GM23338 (cell line): Measurements from ENCODE around the gene RNASE7. TPM values are rescaled to one million over a fixed set of nuclear protein-coding genes. Genes with fewer than 3 reads are reported as not detected.
A peak's percentile ranks its signal among the peaks of the same experiment; 100 is the strongest.

Experiments
- ATAC-seq: fragments of 200-7000 bp; cut with Tn5 transposase; 3 replicates; pipeline ENCODE4 v1.9.1; 2020
- DNase-seq: peaks from one replicate; pipeline ENCODE4 v3.0.0-alpha.2; 2015; ENCODE audit warnings: low spot score
- H2AFZ ChIP-seq: fragments of 200-600 bp; sonication (generic); 2 replicates; pipeline ENCODE4 v1.8.0; 2016; ENCODE audit warnings: antibody characterized with exemption, mild to moderate bottlenecking, moderate library complexity
- H3F3A ChIP-seq: fragments of 200-600 bp; sonication (generic); replicated peaks from 2 replicates; pipeline ENCODE4 v1.8.0; 2017; ENCODE audit warnings: antibody characterized with exemption, mixed run types, low read depth
- H3K27ac ChIP-seq: fragments of 200-600 bp; sonication (generic); 2 replicates; pipeline ENCODE4 v1.6.1; 2016; ENCODE audit warnings: low read depth
- H3K27me3 ChIP-seq: fragments of 200-600 bp; sonication (generic); 2 replicates; pipeline ENCODE4 v1.8.0; 2016; ENCODE audit warnings: mild to moderate bottlenecking, mixed run types, moderate library complexity; ENCODE audit not compliant: insufficient read depth
- H3K36me3 ChIP-seq: fragments of 200-600 bp; sonication (generic); 2 replicates; pipeline ENCODE4 v1.8.0; 2016; ENCODE audit warnings: mild to moderate bottlenecking; ENCODE audit not compliant: insufficient read depth
- H3K4me1 ChIP-seq: fragments of 200-600 bp; sonication (generic); 2 replicates; pipeline ENCODE4 v1.8.0; 2016; ENCODE audit warnings: mild to moderate bottlenecking, moderate library complexity; ENCODE audit not compliant: insufficient read depth
- H3K4me2 ChIP-seq: fragments of 200-600 bp; sonication (generic); 2 replicates; pipeline ENCODE4 v1.7.1; 2017; ENCODE audit warnings: mixed run types
- H3K4me3 ChIP-seq: fragments of 200-600 bp; sonication (generic); 2 replicates; pipeline ENCODE4 v1.6.1; 2016; ENCODE audit warnings: mixed run types
- H3K79me2 ChIP-seq: fragments of 200-600 bp; sonication (generic); replicated peaks from 2 replicates; pipeline ENCODE4 v1.8.0; 2017; ENCODE audit warnings: mild to moderate bottlenecking; ENCODE audit not compliant: insufficient read depth
- H3K9me2 ChIP-seq: fragments of 200-600 bp; sonication (generic); 2 replicates; pipeline ENCODE4 v1.8.0; 2017; ENCODE audit not compliant: insufficient read depth
- H4K20me1 ChIP-seq: fragments of 200-600 bp; sonication (generic); replicated peaks from 2 replicates; pipeline ENCODE4 v1.8.0; 2017; ENCODE audit warnings: mild to moderate bottlenecking; ENCODE audit not compliant: insufficient read depth
- H3K27ac Mint-ChIP-seq: 2 replicates; pipeline ENCODE4 v1.8.0; 2020; ENCODE audit warnings: inconsistent platforms, mild to moderate bottlenecking, moderate library complexity, mixed read lengths
- H3K27me3 Mint-ChIP-seq: 3 replicates; pipeline ENCODE4 v1.8.0; 2022; ENCODE audit warnings: low read depth, mild to moderate bottlenecking, moderate library complexity, mixed read lengths, inconsistent platforms; ENCODE audit not compliant: insufficient read depth, poor library complexity
- H3K36me3 Mint-ChIP-seq: 3 replicates; pipeline ENCODE4 v1.8.0; 2021; ENCODE audit warnings: low read depth, mild to moderate bottlenecking, inconsistent platforms, moderate library complexity, mixed read lengths
- H3K4me1 Mint-ChIP-seq: 3 replicates; pipeline ENCODE4 v1.8.0; 2020; ENCODE audit warnings: mild to moderate bottlenecking, inconsistent platforms, mixed read lengths
- H3K4me3 Mint-ChIP-seq: 3 replicates; pipeline ENCODE4 v1.8.0; 2021; ENCODE audit warnings: moderate library complexity, mild to moderate bottlenecking, inconsistent platforms, mixed read lengths
- H3K9me3 Mint-ChIP-seq: 3 replicates; pipeline ENCODE4 v1.8.0; 2020; ENCODE audit warnings: moderate library complexity, mild to moderate bottlenecking, inconsistent platforms, mixed read lengths
- CREB1 ChIP-seq: fragments of 250-450 bp; sonication (Bioruptor Pico); IDR thresholded peaks from 2 replicates; pipeline ENCODE4 v1.5.0; 2020; ENCODE audit warnings: low read depth, mild to moderate bottlenecking, moderate library complexity
- NANOG ChIP-seq: IDR thresholded peaks from 2 replicates; pipeline ENCODE4 v1.6.1; 2016; ENCODE audit warnings: antibody characterized with exemption, borderline replicate concordance
- POLR2AphosphoS5 ChIP-seq: IDR thresholded peaks from 2 replicates; pipeline ENCODE4 v1.6.1; 2016; ENCODE audit warnings: antibody characterized with exemption, low read depth
- ZNF114 ChIP-seq: fragments of 250-450 bp; sonication (Bioruptor Pico); IDR thresholded peaks from 2 replicates; pipeline ENCODE4 v1.5.0; 2020; ENCODE audit warnings: mild to moderate bottlenecking, moderate library complexity
- polyA plus RNA-seq: library from polyadenylated mRNA; unstranded; fragments of >200 nt; fragmentation: Nextera tagmentation; extraction: Ambion mirVana; gene quantifications from 2 replicates; pipeline ENCODE4 v1.2.1, GENCODE V29; 2016
- total RNA-seq: library from RNA; depleted of rRNA; stranded (reverse); fragments of >200 nt; shearing (Covaris generic); gene quantifications from 2 replicates; pipeline ENCODE4 v1.2.3, GENCODE V29; 2014
- TF ChIP-seq, protein P1 (sequence below): fragments of 250-450 bp; sonication (Bioruptor Pico); IDR thresholded peaks from 2 replicates; pipeline ENCODE4 v1.5.0; 2020; ENCODE audit warnings: mild to moderate bottlenecking, moderate library complexity
- TF ChIP-seq, protein P2 (sequence below): IDR thresholded peaks from 2 replicates; pipeline ENCODE4 v1.6.1; 2016; ENCODE audit warnings: antibody characterized with exemption

RNASE7 gene
- total and polyA plus RNA-seq, 2 experiments from 2014 or later, result not detected

DNA sequence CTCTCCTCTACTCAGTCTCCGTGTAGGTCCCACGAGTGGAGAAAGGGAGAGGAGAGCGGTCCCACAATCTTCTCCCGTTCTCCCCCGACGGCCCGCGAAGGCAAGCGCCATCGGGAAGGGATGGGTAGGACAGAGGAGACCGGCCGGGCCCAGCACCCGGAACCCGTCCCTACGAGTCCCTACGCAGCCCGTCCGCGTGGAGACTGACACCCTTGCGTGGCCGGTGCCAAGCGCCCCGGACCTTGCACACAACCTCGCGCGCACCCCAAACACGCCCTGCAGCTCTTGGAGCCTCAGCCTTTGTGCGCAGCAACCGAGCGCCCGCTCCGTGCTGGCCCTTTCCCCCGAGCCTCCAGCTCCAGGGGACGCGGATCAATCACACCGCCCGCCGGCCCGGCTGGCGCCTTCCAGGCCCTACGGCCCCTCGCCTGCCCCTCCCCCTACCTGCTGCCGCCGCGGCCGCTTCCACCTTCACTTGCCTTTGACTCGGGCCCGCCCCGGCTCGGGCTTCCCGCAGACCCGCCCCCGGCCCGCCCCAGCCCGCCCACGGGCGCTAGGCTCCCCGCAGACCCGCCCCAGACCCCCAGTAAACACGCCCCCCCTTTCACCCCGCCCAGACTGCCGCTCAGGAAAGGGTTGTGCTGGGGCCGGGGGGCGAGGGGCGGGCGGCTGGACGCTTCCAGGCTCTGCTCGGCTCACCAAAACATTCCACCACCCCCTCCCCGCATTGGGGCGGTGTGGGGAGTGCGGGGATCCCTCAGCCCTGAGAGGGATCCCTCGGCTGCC is 17.4 kb upstream of the RNASE7 start, which contains the start of gene NDRG2:
TSS of gene NDRG2 (minus strand) at position 477 of the 786 bp plus-strand sequence. CDS start 1,746 bp downstream, outside the sequence.
- TF ChIP-seq POLR2AphosphoS5 (peak; percentile 45), NANOG (no peak)
- peaks cover 7% of the 10 kb centered on the region; the same call in 1 of the 2 replicates for H3F3A ChIP-seq
- H3K27ac ChIP-seq, result peak within 1 kb of the TSS; percentile 94
- H3K4me2 ChIP-seq, result peak within 1 kb of the TSS; percentile 97
- DNase-seq, result peak; percentile 95
- Mint-ChIP-seq H3K27me3 (peaks cover 31% of the 10 kb centered on the region), H3K27ac (peak within 1 kb of the TSS; percentile 91), H3K9me3 (no peaks in the 10 kb centered on the region; the same call in 2 of the 3 replicates), H3K4me1 (peaks cover 39% of the 10 kb centered on the region), H3K36me3 (peaks cover 16% of the 10 kb centered on the region), H3K4me3 (peak within 1 kb of the TSS; percentile 91)
- ATAC-seq, result peak; percentile 79
- no peaks in the 10 kb centered on the region; the same call in 1 of the 2 replicates for H3K79me2 ChIP-seq
- H3K27me3 ChIP-seq, result peaks cover 30% of the 10 kb centered on the region
- H4K20me1 ChIP-seq, result no peaks in the 10 kb centered on the region
- no peaks in the 10 kb centered on the region for H3K9me2 ChIP-seq
- peaks cover 31% of the 10 kb centered on the region for H3K4me1 ChIP-seq
- peak within 1 kb of the TSS; percentile 70 for H3K4me3 ChIP-seq
- peak within 1 kb of the TSS; percentile 95; the same call in 1 of the 2 replicates for H2AFZ ChIP-seq
- H3K36me3 ChIP-seq, result no peaks in the 10 kb centered on the region

DNA sequence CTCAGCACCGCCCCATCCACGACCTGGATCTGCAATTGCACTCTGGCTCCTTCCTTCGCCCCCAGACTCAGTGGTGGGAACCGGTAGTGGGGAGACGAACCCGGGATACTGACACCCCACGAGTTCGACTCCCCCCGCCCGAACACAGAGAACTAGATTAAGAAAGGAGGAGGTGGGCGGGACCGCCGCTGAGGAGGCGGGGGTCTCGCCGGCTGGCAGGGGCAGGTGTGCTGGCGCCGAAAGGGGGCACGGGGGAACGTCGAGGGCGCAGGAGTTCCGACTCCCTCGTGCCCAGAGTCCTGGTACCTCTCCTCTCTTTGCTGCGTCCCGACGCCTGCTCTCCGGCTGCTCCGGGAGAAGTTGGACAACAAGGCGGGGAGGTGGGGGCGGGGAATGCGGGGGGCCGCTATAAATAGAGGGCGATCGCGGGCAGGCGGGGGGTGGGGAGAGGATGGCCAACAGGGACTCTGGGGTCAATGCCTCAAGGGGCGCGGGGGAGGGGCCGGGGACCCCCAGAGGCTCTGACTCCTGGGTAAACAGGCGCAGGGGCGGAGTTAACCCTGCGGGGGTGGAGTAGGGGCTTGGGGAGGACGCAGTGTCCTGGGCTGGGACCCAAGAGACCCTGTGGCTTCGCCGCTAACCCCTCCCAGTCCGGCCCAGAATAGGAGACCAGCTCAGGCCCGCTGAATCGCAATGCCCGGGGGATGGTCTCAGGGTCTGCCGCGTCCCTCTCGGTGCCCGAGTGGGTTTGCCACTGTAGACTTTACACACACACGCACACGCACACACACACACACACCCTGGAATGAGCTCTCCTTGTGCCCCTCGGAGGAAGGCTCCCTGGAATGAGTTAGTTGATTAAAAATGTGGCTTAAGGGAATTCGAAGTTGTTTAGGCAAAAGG is 16.5 kb upstream of the RNASE7 start:
- Histone ChIP-seq H3K27me3 (peaks cover 30% of the 10 kb centered on the region), H3K79me2 (no peaks in the 10 kb centered on the region; the same call in 1 of the 2 replicates), H3K9me2 (peaks cover 2% of the 10 kb centered on the region; the same call in 1 of the 2 replicates), H3K4me3 (peak overlapping the region; percentile 70), H4K20me1 (no peaks in the 10 kb centered on the region), H2AFZ (peak overlapping the region; percentile 91; the same call in 1 of the 2 replicates), H3K27ac (peak overlapping the region; percentile 94), H3K4me2 (peak overlapping the region; percentile 97), H3K4me1 (peaks cover 31% of the 10 kb centered on the region), H3F3A (peaks cover 7% of the 10 kb centered on the region; the same call in 1 of the 2 replicates), H3K36me3 (no peaks in the 10 kb centered on the region)
- ATAC-seq, result peak; percentile 69
- peaks cover 39% of the 10 kb centered on the region for H3K4me1 Mint-ChIP-seq
- H3K27me3 Mint-ChIP-seq, result peaks cover 28% of the 10 kb centered on the region
- no peaks in the 10 kb centered on the region; the same call in 2 of the 3 replicates for H3K9me3 Mint-ChIP-seq
- peak; percentile 85 for DNase-seq
- TF ChIP-seq POLR2AphosphoS5 (peak; percentile 41; the same call in 1 of the 2 replicates), CREB1 (no peak), ZNF114 (CRISPR knock-in tag) (no peak)
- TF ChIP-seq, protein P1, sequence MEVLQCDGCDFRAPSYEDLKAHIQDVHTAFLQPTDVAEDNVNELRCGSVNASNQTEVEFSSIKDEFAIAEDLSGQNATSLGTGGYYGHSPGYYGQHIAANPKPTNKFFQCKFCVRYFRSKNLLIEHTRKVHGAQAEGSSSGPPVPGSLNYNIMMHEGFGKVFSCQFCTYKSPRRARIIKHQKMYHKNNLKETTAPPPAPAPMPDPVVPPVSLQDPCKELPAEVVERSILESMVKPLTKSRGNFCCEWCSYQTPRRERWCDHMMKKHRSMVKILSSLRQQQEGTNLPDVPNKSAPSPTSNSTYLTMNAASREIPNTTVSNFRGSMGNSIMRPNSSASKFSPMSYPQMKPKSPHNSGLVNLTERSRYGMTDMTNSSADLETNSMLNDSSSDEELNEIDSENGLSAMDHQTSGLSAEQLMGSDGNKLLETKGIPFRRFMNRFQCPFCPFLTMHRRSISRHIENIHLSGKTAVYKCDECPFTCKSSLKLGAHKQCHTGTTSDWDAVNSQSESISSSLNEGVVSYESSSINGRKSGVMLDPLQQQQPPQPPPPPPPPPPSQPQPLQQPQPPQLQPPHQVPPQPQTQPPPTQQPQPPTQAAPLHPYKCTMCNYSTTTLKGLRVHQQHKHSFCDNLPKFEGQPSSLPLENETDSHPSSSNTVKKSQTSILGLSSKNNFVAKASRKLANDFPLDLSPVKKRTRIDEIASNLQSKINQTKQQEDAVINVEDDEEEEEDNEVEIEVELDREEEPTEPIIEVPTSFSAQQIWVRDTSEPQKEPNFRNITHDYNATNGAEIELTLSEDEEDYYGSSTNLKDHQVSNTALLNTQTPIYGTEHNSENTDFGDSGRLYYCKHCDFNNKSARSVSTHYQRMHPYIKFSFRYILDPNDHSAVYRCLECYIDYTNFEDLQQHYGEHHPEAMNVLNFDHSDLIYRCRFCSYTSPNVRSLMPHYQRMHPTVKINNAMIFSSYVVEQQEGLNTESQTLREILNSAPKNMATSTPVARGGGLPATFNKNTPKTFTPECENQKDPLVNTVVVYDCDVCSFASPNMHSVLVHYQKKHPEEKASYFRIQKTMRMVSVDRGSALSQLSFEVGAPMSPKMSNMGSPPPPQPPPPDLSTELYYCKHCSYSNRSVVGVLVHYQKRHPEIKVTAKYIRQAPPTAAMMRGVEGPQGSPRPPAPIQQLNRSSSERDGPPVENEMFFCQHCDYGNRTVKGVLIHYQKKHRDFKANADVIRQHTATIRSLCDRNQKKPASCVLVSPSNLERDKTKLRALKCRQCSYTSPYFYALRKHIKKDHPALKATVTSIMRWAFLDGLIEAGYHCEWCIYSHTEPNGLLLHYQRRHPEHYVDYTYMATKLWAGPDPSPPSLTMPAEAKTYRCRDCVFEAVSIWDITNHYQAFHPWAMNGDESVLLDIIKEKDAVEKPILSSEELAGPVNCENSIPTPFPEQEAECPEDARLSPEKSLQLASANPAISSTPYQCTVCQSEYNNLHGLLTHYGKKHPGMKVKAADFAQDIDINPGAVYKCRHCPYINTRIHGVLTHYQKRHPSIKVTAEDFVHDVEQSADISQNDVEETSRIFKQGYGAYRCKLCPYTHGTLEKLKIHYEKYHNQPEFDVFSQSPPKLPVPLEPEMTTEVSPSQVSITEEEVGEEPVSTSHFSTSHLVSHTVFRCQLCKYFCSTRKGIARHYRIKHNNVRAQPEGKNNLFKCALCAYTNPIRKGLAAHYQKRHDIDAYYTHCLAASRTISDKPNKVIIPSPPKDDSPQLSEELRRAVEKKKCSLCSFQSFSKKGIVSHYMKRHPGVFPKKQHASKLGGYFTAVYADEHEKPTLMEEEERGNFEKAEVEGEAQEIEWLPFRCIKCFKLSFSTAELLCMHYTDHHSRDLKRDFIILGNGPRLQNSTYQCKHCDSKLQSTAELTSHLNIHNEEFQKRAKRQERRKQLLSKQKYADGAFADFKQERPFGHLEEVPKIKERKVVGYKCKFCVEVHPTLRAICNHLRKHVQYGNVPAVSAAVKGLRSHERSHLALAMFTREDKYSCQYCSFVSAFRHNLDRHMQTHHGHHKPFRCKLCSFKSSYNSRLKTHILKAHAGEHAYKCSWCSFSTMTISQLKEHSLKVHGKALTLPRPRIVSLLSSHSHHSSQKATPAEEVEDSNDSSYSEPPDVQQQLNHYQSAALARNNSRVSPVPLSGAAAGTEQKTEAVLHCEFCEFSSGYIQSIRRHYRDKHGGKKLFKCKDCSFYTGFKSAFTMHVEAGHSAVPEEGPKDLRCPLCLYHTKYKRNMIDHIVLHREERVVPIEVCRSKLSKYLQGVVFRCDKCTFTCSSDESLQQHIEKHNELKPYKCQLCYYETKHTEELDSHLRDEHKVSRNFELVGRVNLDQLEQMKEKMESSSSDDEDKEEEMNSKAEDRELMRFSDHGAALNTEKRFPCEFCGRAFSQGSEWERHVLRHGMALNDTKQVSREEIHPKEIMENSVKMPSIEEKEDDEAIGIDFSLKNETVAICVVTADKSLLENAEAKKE (CRISPR knock-in tag), result no peak
- TF ChIP-seq, protein P2, sequence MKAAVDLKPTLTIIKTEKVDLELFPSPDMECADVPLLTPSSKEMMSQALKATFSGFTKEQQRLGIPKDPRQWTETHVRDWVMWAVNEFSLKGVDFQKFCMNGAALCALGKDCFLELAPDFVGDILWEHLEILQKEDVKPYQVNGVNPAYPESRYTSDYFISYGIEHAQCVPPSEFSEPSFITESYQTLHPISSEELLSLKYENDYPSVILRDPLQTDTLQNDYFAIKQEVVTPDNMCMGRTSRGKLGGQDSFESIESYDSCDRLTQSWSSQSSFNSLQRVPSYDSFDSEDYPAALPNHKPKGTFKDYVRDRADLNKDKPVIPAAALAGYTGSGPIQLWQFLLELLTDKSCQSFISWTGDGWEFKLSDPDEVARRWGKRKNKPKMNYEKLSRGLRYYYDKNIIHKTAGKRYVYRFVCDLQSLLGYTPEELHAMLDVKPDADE, result no peak
- peaks cover 15% of the 10 kb centered on the region for H3K36me3 Mint-ChIP-seq
- peak overlapping the region; percentile 91 for H3K27ac Mint-ChIP-seq
- H3K4me3 Mint-ChIP-seq, result peak overlapping the region; percentile 91
